ENCODE measurements around the gene CCDC195.

CCDC195 gene

GRCh38 chr2:224716201-224716600 is at the start of gene CCDC195:
CCDC195 (minus strand) TSS chr2:224716365; CDS start chr2:224716365, 0 bp downstream.
- DNase-seq (ENCODE audit: low read depth): no peak

- DNase-seq (ENCODE audit: low read depth): no peak
Measured at GRCh38 chr2:224764565-224765236, 48.5 kb upstream of the CCDC195 start.

- DNase-seq (ENCODE audit: low read depth): no peak
Measured at GRCh38 chr2:224757934-224758548, 41.9 kb upstream of the CCDC195 start.

- DNase-seq (ENCODE audit: low read depth): no peak
Measured at GRCh38 chr2:224753743-224754540, 37.8 kb upstream of the CCDC195 start.

- DNase-seq (ENCODE audit: low read depth): no peak
Measured at GRCh38 chr2:224751996-224752698, 36.0 kb upstream of the CCDC195 start.

- DNase-seq (ENCODE audit: low read depth): no peak
Measured at GRCh38 chr2:224749136-224749535, 33.0 kb upstream of the CCDC195 start.

- DNase-seq (ENCODE audit: low read depth): no peak
Measured at GRCh38 chr2:224747765-224748164, 31.6 kb upstream of the CCDC195 start.

- DNase-seq (ENCODE audit: low read depth): no peak
Measured at GRCh38 chr2:224736227-224736626, 20.1 kb upstream of the CCDC195 start.

GRCh38 chr2:224734949-224735348 is 18.8 kb upstream of the CCDC195 start:
- DNase-seq (ENCODE audit: low read depth): no peak

GRCh38 chr2:224731665-224732064 is 15.5 kb upstream of the CCDC195 start:
- DNase-seq (ENCODE audit: low read depth): no peak

GRCh38 chr2:224729435-224729834 is 13.3 kb upstream of the CCDC195 start:
- no peak for DNase-seq (ENCODE audit: low read depth)

- no peak for DNase-seq (ENCODE audit: low read depth)
Measured at GRCh38 chr2:224724331-224724730, 8.2 kb upstream of the CCDC195 start.

GRCh38 chr2:224723586-224724217 is 7.5 kb upstream of the CCDC195 start:
- no peak for DNase-seq (ENCODE audit: low read depth)

- DNase-seq (ENCODE audit: low read depth): no peak
Measured at GRCh38 chr2:224722770-224723169, 6.6 kb upstream of the CCDC195 start.

- DNase-seq (ENCODE audit: low read depth): no peak
Measured at GRCh38 chr2:224722250-224722649, 6.1 kb upstream of the CCDC195 start.

GRCh38 chr2:224716921-224717320 is 756 bp upstream of the CCDC195 start:
- no peak for DNase-seq (ENCODE audit: low read depth)

GRCh38 chr2:224711859-224712665 is 4.1 kb downstream of the CCDC195 start:
- no peak for DNase-seq (ENCODE audit: low read depth)

- no peak for DNase-seq (ENCODE audit: low read depth)
Measured at GRCh38 chr2:224711381-224711780, 4.8 kb downstream of the CCDC195 start.

- DNase-seq (ENCODE audit: low read depth): no peak
Measured at GRCh38 chr2:224709301-224709700, 6.9 kb downstream of the CCDC195 start.

- no peak for DNase-seq (ENCODE audit: low read depth)
Measured at GRCh38 chr2:224694502-224694901, 21.7 kb downstream of the CCDC195 start.

GRCh38 chr2:224691563-224691962 is 24.6 kb downstream of the CCDC195 start:
- no peak for DNase-seq (ENCODE audit: low read depth)
